NCI-H146 treated with DMSO at 0.1 percent for 48 hours (cell line): Measurements from ENCODE around the gene CCDC197.

Experiments used
- DNase-seq: peaks from one replicate; lab custom pipeline; 2025; ENCODE audit not compliant: unreplicated experiment; lab: John Stamatoyannopoulos, UW

The CCDC197 gene

DNA sequence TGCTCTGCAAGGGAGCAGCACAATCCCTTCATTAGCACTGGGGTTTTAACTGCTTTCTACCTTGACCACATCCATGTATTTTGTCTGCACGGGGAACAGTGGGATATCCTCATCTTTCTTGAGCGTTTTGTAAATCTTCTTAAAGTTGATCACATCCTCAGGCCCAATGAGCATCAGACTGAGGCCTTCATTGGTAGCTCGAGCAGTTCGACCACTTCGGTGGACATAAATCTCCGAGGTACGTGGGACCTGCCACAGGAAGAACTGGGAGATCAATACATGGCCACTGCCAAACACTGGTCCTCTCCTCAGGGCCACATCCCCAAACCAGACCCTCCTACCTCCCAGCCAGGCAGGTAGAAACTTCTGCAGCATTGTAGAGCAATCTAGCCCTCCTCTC, 57.8 kb downstream of the CCDC197 start:
- DNase-seq: no peak

DNA sequence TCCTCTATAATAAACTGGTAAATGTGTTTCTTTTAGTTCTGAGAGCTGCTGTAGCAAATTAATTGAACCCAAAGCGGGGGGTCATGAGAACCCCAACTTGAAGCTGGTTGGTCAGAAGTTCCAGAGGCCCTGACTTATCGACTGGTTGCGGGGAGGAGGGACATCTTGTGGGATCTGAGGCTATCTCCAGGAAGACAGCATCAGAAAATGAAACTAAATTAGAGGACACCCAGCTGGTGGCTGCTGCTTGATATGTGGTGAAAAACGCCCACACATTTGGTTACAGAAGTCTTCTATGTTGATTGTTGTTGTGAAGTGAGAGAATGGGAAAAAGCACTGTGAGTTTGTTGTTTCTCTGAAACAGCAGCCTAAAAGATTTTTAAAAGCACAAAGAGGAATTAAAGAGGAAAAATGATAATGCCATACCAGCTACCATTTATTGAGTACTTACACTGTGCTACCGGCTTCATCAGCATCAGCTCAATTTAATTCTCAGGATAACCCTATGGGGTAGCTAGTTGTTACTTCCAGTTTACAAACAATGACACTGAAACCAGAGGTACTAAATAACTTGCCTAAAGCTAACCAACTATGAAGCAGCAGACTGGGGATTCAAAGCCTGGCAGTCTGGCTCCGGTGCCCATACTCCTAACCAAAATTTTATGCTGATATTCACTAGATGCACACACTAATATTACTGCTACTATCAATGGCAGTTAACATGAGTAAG, 59.6 kb downstream of the CCDC197 start:
- DNase-seq: no peak

DNA sequence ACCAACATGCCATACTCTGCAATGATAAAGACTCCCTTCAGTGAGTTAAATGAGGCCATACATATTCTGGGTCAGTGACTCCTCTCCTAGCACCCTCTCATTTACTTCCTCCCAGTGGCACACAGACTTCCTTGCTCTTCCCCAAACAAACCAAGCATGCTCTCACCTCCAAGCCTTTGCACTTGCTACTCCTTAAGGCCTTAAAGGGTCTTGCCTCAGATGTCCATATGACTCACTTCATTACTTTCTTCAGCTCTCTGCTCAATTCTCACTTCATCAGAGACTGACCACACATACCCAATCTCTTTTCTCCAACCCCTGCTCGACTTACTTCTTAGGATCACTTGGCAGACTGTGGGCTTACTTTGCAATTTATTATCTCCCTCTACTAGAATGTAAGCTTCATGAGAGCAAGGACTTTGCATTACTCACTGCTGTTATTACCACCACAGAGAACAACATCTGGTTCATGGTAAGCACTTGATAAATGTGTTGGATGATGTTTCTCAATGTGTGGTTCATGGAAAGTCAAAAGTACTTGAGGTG, 61.1 kb downstream of the CCDC197 start:
- no peak for DNase-seq
